ENCODE data around the gene ELMO3. TPM values are rescaled to one million over a fixed set of nuclear protein-coding genes. Genes with fewer than 3 reads are reported as not detected.

The ELMO3 gene
- polyA plus RNA-seq, 6 donors from 2014 or later, result 0.14 to 0.48 (median 0.39) TPM; not detected in 1

DNA sequence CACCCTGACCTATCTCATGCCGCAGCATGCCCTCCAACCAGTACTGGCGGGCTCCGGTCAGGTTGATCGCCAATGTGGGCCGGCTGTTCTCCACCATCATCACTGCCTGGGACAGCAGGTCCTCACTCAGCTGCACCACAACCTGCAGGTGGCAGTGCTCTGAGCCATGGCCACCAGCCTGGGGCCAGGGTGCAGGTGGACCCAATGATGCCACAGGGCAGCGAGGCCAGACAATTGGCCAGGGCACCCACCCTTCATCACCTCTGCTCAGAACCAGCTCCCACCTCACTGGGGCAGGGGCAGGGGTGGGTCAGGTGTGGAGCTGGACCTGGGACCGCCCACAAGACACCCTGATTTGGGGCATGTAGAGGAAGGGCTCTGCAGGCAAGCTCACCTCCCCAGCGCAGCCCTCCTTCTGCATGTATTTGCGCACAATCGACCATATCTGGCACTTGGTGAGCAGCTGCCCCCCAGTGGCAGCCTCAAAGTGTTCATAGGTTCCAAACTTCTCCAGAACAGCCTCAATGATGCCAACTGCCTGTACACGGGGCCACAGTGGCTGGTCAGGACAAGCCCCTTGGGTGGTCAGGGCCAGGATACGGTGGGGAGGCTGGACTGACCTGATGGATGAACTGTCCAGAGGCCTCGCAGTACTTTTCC is 19.4 kb upstream of the ELMO3 start:
- no peak overlapping the region for H3K27ac Mint-ChIP-seq
- peaks cover 4 to 19% (median 6%) of the 10 kb centered on the region in 3 donors for H3K4me1 Mint-ChIP-seq
- ATAC-seq (ENCODE audit: low read depth in 2 of 2), result no peak
- no peak for DNase-seq
- peak overlapping the region in 2 of 8 donors; percentile 16 to 76 for H3K4me3 Mint-ChIP-seq
- peaks cover 29 to 43% (median 39%) of the 10 kb centered on the region in 3 donors for H3K27me3 Mint-ChIP-seq
- no peaks in the 10 kb centered on the region for H3K36me3 Mint-ChIP-seq
- H3K9me3 Mint-ChIP-seq, result no peaks in the 10 kb centered on the region

GRCh38 chr16:67180166-67180565 is 18.8 kb upstream of the ELMO3 start:
- no peak overlapping the region for H3K4me3 Mint-ChIP-seq
- H3K36me3 Mint-ChIP-seq, result no peaks in the 10 kb centered on the region
- peaks cover 29 to 43% (median 39%) of the 10 kb centered on the region in 3 donors for H3K27me3 Mint-ChIP-seq
- no peaks in the 10 kb centered on the region for H3K9me3 Mint-ChIP-seq
- ATAC-seq (ENCODE audit: low read depth in 2 of 2), result no peak
- H3K27ac Mint-ChIP-seq, result no peak overlapping the region
- DNase-seq, result no peak
- peaks cover 6 to 21% (median 10%) of the 10 kb centered on the region in 3 donors for H3K4me1 Mint-ChIP-seq

GRCh38 chr16:67181346-67181745 is 17.6 kb upstream of the ELMO3 start:
- H3K27ac Mint-ChIP-seq, result no peak overlapping the region
- peaks cover 11 to 23% (median 16%) of the 10 kb centered on the region in 3 donors for H3K4me1 Mint-ChIP-seq
- H3K4me3 Mint-ChIP-seq, result no peak overlapping the region
- H3K9me3 Mint-ChIP-seq, result no peaks in the 10 kb centered on the region
- ATAC-seq (ENCODE audit: low read depth in 2 of 2) (no peak), DNase-seq (no peak)
- H3K36me3 Mint-ChIP-seq, result no peaks in the 10 kb centered on the region
- H3K27me3 Mint-ChIP-seq, result peaks cover 27 to 36% (median 29%) of the 10 kb centered on the region in 3 donors

GRCh38 chr16:67182288-67182687 is 16.6 kb upstream of the ELMO3 start:
- H3K27me3 Mint-ChIP-seq, result peaks cover 20 to 28% (median 20%) of the 10 kb centered on the region in 3 donors
- no peak for ATAC-seq (ENCODE audit: low read depth in 2 of 2)
- H3K9me3 Mint-ChIP-seq, result no peaks in the 10 kb centered on the region
- no peak for DNase-seq
- no peak overlapping the region for H3K27ac Mint-ChIP-seq
- no peaks in the 10 kb centered on the region for H3K36me3 Mint-ChIP-seq
- peaks cover 11 to 18% (median 16%) of the 10 kb centered on the region in 3 donors for H3K4me1 Mint-ChIP-seq
- H3K4me3 Mint-ChIP-seq, result no peak overlapping the region

DNA sequence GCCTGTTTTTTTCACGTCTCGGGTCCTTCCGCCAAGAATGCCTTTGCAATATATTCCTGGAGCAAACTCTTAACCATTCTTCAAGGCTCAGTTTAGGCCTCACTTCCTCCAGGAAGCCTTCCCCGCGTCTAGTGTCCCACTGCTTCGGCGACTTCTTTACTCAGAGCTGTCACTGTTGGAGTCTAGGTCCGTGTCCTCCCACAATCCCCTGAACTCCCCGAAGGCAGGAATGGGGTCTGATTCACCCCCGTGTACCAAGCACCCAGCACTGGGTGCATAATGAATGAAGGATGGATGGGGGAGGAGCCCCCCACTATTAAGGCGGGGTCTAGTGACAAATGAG is 15.7 kb upstream of the ELMO3 start:
- ATAC-seq (ENCODE audit: low read depth in 2 of 2) (no peak), DNase-seq (no peak)
- Mint-ChIP-seq H3K4me1 (peaks cover 11 to 16% (median 14%) of the 10 kb centered on the region in 3 donors), H3K27me3 (peaks cover 11 to 22% (median 14%) of the 10 kb centered on the region in 3 donors), H3K9me3 (no peaks in the 10 kb centered on the region), H3K36me3 (no peaks in the 10 kb centered on the region), H3K27ac (no peak overlapping the region), H3K4me3 (no peak overlapping the region)

DNA sequence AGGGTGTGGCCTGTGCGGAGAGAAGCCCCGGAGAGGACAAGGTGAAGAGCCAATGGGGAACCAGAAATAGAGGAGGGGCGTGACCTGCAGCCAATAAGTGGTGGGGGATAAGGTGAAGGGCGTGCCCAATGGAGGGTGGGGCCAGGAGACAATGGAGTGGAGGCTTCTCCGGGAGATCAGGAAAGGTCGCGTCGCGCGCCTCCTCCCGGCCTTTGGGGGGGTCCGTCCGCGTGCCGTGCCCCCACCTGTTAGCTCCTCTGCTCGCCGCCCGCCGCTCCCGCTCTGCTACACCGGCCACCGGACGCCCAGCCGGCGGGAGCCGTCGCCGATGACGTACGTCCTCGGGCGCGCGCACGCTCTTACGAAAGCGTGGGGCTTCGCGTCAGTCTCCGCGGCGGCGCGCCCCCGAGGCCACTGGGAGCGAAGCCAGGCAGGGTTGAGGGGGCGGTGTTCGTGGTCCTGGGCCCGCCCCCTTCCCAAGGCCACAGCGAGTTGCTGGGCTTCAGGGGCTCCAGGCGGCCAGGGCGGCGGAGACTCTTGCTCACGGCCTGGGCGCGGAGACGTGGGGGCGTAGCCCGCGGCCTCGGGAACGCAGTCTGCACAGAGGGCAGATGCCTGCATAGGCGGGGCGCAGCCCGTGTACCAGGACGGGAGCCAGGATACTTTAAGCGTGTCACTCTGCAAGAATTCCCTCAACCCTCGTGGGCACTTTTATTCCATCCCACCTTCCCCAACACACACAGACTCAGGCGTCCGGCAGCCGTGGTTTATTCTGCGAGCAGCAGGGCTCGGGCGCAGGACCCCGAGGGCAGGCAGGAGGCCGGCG is 15.1 kb upstream of the ELMO3 start, which contains the start of gene MATCAP1:
MATCAP1 (minus strand) TSS at position 337 of the 826 bp plus-strand sequence. CDS start 3,353 bp downstream, outside the sequence.
- peaks cover 7 to 13% (median 10%) of the 10 kb centered on the region in 3 donors for H3K4me1 Mint-ChIP-seq
- H3K27ac Mint-ChIP-seq, result peak within 1 kb of the TSS in 2 of 6 donors; percentile 56 to 58
- H3K9me3 Mint-ChIP-seq, result no peaks in the 10 kb centered on the region
- DNase-seq (peak; percentile 96), ATAC-seq (ENCODE audit: low read depth in 2 of 2) (peak; percentile 92 to 93)
- H3K4me3 Mint-ChIP-seq, result peak within 1 kb of the TSS in 5 of 8 donors; percentile 36 to 98 (median 79)
- H3K36me3 Mint-ChIP-seq, result no peaks in the 10 kb centered on the region
- H3K27me3 Mint-ChIP-seq, result peaks cover 5 to 18% (median 10%) of the 10 kb centered on the region in 3 donors

- H3K4me3 Mint-ChIP-seq, result peak overlapping the region in 5 of 8 donors; percentile 36 to 98 (median 79)
- no peak for DNase-seq
- peaks cover 7 to 10% (median 9%) of the 10 kb centered on the region in 3 donors for H3K4me1 Mint-ChIP-seq
- H3K27ac Mint-ChIP-seq, result peak overlapping the region in 2 of 6 donors; percentile 56 to 58
- no peaks in the 10 kb centered on the region for H3K36me3 Mint-ChIP-seq
- no peak for ATAC-seq (ENCODE audit: low read depth in 2 of 2)
- peaks cover 0 to 11% (median 9%) of the 10 kb centered on the region in 3 donors for H3K27me3 Mint-ChIP-seq
- H3K9me3 Mint-ChIP-seq, result no peaks in the 10 kb centered on the region
Measured at GRCh38 chr16:67184453-67184994, 14.4 kb upstream of the ELMO3 start.

GRCh38 chr16:67184995-67185650 is 13.8 kb upstream of the ELMO3 start:
- DNase-seq (peak; percentile 80), ATAC-seq (ENCODE audit: low read depth in 2 of 2) (peak; percentile 21 to 26)
- Mint-ChIP-seq H3K27me3 (peaks cover 0 to 7% (median 5%) of the 10 kb centered on the region in 3 donors), H3K4me1 (peaks cover 7 to 10% (median 9%) of the 10 kb centered on the region in 3 donors), H3K4me3 (peak overlapping the region in 6 of 8 donors; percentile 89 to 98 (median 90)), H3K27ac (peak overlapping the region in 4 of 6 donors; percentile 57 to 96 (median 89)), H3K36me3 (no peaks in the 10 kb centered on the region), H3K9me3 (no peaks in the 10 kb centered on the region)

DNA sequence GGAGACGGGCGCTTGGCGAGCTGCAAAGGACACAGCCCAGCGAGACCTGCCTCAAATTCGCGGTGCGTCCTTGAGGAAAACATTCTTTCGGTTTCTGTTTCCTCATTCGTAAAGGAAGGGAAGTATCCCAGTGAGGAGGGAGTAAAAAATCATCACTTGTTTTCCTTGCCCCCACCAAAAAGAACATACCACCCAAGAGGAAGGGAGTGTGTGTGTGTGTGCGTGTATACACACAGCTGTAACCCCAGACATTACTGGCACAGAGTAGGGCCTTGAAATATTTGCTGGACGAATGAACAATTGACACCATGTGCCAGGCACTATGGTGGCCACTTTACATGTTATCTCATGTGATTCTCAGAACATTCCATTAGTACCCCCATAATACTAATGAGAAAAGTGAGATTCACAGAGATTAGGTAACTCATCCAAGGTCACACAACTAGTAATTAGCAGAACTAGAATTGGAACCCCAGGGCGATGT is 13.2 kb upstream of the ELMO3 start:
- H3K4me3 Mint-ChIP-seq, result peak overlapping the region in 5 of 8 donors; percentile 89 to 98 (median 91)
- peak overlapping the region in 3 of 6 donors; percentile 83 to 96 (median 95) for H3K27ac Mint-ChIP-seq
- peaks cover 7 to 10% (median 9%) of the 10 kb centered on the region in 3 donors for H3K4me1 Mint-ChIP-seq
- no peak for DNase-seq
- peaks cover 0 to 7% (median 5%) of the 10 kb centered on the region in 3 donors for H3K27me3 Mint-ChIP-seq
- ATAC-seq (ENCODE audit: low read depth in 2 of 2), result no peak
- no peaks in the 10 kb centered on the region for H3K9me3 Mint-ChIP-seq
- H3K36me3 Mint-ChIP-seq, result no peaks in the 10 kb centered on the region

DNA sequence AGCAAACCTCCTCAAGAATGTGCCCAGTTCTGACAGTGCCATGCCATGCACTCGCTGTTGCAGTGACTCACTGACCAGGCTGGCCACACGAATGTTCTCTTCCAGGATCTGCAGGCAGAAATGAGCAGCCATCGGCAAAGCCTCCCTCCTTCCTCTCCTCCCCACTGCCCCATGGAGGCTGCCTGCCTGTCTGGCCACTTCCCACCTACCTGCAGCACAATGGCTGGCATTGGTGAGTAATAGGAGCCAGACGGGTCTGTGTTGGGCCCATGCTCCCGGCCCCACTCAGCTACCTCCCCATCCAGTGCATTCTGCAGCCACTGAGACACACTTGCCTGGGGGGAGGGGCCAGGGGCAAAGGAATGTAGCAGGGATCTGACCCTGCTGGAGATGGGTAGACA is 12.4 kb upstream of the ELMO3 start:
- Mint-ChIP-seq H3K4me1 (peaks cover 11 to 15% (median 14%) of the 10 kb centered on the region in 3 donors), H3K4me3 (peak overlapping the region in 1 of 8 donors; percentile 40), H3K36me3 (no peaks in the 10 kb centered on the region), H3K27ac (no peak overlapping the region), H3K27me3 (peaks cover 0 to 7% (median 5%) of the 10 kb centered on the region in 3 donors), H3K9me3 (no peaks in the 10 kb centered on the region)
- DNase-seq, result no peak
- ATAC-seq (ENCODE audit: low read depth in 2 of 2), result no peak

GRCh38 chr16:67187175-67187890 is 11.6 kb upstream of the ELMO3 start:
- H3K9me3 Mint-ChIP-seq, result no peaks in the 10 kb centered on the region
- peaks cover 16 to 19% (median 18%) of the 10 kb centered on the region in 3 donors for H3K4me1 Mint-ChIP-seq
- peaks cover 0 to 10% (median 7%) of the 10 kb centered on the region in 3 donors for H3K27me3 Mint-ChIP-seq
- H3K27ac Mint-ChIP-seq, result no peak overlapping the region
- ATAC-seq (ENCODE audit: low read depth in 2 of 2), result no peak
- no peak for DNase-seq
- H3K36me3 Mint-ChIP-seq, result no peaks in the 10 kb centered on the region
- peak overlapping the region in 1 of 8 donors; percentile 21 for H3K4me3 Mint-ChIP-seq

- Mint-ChIP-seq H3K4me1 (peaks cover 16 to 29% (median 28%) of the 10 kb centered on the region in 3 donors), H3K27ac (no peak overlapping the region), H3K4me3 (peak overlapping the region in 1 of 8 donors; percentile 29), H3K27me3 (peaks cover 0 to 10% (median 7%) of the 10 kb centered on the region in 3 donors), H3K36me3 (no peaks in the 10 kb centered on the region), H3K9me3 (no peaks in the 10 kb centered on the region)
- ATAC-seq (ENCODE audit: low read depth in 2 of 2) (no peak), DNase-seq (no peak)
Measured at GRCh38 chr16:67188323-67188722, 10.6 kb upstream of the ELMO3 start.
